ENCODE results near the gene ZC3HAV1L.
"Not testable (repeated sequence)": the region's sequence is repeated elsewhere in the genome, so short reads cannot be mapped to it uniquely, and the experiment has no call there.

ZC3HAV1L gene

GRCh38 chr7:139051655-139052054 lies 15.8 kb upstream of the ZC3HAV1L start:
- DNase-seq = no peak

GRCh38 chr7:139049936-139050335 lies 14.1 kb upstream of the ZC3HAV1L start:
- no peak for DNase-seq

DNA sequence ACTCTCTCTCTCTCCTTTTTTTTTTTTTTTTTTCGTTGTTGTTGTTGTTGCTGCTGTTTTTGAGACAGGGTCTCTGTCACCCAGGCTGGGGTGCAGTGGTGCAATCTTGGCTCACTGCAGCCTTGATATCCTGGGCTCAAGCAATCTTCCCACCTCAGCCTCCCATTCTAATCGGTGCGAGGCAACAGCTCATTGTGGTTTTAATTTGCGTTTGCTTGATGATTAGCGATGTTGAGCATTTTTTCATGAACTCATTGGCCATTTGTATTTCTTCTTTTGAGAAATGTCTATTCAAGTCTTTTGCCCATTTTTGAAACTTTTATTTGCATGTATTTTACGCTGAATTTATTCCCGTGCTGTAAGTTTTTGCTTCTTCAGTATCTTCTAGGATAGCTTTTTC lies 13.3 kb upstream of the ZC3HAV1L start:
- no peak for DNase-seq

DNA sequence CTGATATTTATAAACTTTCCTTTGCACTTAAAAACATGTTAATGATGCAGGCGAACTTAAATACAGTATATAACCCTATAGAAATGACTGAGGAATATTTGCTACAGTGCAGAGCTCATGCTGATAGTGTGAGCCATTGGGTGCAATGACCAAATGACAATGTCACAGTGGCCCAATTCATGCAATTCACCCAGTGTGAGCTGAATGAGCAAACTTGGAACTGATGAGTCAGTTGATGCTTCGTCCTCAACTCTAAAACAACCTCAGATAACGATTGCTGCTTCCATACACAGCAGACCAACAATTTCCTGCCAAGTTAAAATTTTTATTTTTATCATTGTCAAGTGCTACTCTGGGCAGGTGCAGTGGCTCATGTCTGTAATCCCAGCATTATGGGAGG lies 12.1 kb upstream of the ZC3HAV1L start:
- DNase-seq = peak; percentile 32

- DNase-seq = no peak
These were observed 10.3 kb upstream of the ZC3HAV1L start for GRCh38 chr7:139046143-139046542.

DNA sequence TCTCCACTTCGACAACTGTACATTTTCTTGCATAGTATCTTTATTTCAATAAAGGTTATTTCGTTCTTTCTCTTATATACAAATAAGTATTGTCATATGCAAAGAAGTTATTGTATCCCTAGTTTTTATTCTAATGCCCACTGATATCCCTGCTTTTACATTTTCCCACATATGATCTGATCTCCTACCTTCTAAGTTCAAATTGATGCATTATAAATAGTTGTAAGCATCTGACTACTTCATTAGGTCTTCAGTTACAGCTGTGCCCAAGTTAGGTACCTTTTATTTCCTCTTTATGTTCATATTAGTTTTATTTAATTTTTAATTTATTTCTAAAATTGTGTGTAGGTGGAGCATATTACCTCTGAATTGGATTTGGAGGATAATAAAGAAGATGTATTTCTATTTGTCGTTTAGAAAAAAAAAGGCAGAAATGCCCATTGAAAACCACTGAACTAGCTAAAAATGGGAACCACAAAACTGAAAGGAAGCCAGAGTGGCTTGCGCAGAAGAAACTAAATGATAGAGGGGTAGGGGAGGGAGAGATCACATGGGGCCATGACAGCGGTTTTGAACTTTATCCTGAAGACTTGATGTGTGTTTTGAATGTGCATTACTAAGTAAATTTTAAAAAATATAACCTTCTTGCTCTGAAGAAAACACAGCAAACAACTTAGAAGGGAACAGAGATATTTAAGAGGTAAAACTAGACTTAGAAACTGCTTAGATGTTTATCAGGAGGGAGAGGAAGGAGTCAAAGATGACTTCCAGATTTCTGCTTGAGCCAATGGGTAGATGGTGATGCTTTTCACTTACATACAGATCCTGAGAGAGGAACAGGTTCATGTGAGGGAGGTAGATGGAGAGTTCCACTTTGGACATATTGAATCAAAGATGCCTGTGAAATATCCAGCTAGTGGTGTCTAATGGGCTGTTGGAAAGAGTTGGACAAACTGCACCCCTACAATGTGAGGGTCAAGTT lies 9.3 kb upstream of the ZC3HAV1L start:
- DNase-seq = no peak

- DNase-seq = peak; percentile 78
These were observed 8.3 kb upstream of the ZC3HAV1L start for GRCh38 chr7:139043823-139044812.

GRCh38 chr7:139041378-139042085 lies 5.7 kb upstream of the ZC3HAV1L start:
- DNase-seq = no peak

- DNase-seq = no peak
These were observed 2.8 kb upstream of the ZC3HAV1L start for GRCh38 chr7:139038691-139039090.

- no peak for DNase-seq
These were observed 1.1 kb upstream of the ZC3HAV1L start for GRCh38 chr7:139036901-139037300.

DNA sequence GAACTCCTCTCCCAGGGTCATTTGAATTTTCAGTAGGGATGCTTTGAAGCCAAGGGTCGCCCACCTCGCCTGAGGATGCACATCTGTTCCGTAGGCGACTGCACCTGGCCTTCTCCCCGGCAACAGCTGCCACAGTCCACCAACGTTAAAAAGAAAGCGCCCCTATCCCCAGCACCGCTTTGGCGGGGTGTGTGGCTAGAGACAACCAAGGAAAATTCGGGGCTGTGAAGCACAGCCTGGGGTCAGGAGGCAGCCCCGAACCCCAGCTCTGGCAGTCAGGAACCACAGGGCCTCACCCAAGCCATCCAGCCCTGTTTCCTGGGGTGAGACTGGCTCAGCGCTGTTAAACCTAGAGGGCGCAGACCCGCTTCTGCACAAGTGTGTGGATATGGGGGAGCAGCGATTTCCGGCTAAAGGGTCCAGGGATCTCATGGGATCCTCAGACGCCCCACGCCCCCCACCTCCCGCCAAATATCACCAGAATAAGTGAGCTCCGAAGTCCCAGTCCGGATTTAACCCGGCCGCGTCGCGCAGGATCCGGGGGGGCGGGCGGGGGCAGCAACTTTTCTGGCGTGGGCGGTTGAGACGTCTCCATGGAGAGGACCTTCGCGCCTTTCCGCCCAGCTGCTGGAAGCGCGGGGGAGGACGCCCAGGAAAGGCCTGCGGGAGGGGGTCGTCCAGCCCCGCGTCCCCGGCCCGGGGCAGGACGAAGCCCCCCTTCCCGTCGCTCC lies 822 bp downstream of the ZC3HAV1L start:
- peak; percentile 67 for DNase-seq

GRCh38 chr7:139034336-139034735 lies 1.5 kb downstream of the ZC3HAV1L start:
- DNase-seq = no peak

DNA sequence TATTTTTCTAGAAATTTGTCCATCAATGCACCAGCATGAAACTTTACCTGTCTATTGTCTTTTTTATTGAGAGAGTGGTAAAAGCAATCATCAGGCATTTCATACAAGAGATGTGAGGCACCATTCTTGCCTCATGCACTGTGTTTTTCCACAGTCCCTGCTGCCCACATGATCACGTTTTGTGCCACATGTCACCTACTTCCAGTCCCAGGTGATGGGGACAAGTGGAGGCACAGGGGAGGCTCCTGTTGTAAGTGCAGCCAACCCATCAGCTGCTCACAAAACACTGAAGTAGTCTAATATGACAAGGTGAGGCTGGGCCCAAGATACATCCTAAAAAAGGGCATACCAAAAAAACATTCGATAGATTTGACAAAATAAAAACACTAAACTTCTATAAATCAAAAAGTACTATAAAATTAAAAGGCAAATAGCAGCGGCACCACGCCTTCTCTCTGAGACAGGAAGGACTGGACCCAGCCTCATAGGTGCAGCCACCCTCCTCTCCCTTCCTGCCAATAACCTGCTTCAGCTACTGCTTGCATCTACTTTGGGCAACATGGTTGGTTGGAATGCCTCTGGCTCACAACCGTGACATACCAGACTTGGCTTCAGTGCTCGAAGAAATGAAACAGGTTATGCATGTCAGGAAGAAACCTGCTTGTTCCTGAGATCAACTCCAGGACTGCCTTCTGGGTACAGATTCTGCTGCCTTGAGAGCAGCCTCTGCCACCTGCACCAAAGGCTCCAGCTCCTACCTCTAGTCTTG lies 2.3 kb downstream of the ZC3HAV1L start:
- DNase-seq = no peak

DNA sequence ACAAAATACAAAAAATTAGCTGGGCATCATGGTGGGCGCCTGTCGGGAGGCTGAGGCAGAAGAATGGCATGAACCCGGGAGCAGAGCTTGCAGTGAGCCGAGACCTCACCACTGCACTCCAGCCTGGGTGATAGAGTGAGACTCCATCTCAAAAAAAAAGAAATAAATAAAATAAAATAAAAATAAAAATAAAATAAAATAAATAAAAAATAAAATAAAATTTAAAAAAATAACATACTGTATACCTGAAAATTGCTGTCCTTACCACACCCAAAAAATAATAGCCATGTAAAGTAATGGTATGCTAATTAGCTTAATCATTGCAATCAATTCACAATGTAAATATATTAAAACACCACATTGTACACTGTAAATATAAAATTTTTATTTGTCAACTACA lies 3.4 kb downstream of the ZC3HAV1L start:
- no peak for DNase-seq

GRCh38 chr7:139029353-139029752 lies 6.5 kb downstream of the ZC3HAV1L start:
- DNase-seq = no peak

GRCh38 chr7:139026551-139026950 lies 9.3 kb downstream of the ZC3HAV1L start:
- DNase-seq = no peak

GRCh38 chr7:139025861-139026260 lies 10.0 kb downstream of the ZC3HAV1L start:
- not testable (repeated sequence) for DNase-seq

DNA sequence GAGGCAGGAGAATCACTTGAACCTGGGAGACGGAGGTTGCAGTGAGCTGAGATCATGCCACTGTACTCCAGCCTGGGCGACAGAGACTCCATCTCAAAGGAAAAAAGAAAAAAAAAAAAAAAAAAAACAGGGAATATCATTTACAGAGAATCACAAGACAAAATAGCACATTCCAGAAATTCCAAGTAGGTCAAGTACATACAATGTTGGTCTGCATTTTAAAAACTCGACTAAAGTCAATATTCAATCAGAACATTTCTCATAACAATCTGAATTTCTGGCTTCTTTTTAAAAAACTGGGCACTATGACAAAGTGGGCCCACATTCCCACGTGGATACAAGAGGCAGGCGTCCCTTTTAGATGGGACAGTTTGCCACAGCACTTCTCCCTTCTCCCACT lies 12.8 kb downstream of the ZC3HAV1L start:
- DNase-seq = no peak

DNA sequence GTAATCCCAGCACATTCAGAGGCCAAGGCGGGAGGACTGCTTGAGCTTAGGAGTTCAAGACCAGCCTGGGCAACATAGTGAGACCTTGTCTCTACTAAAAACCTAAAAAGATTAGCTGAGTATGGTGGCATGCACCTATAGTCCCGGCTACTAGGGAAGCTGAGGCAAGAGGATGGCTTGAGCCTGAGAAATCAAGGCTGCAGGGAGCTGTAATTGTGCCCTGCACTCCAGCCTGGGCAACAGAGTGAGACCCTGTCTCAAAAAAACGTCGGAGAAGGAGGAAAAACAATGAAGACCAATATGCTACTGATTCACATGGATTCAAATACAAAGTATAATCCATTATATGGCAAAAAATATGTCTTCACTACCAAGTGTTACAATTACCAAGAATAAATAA lies 13.6 kb downstream of the ZC3HAV1L start:
- DNase-seq = no peak

- DNase-seq = no peak
These were observed 16.9 kb downstream of the ZC3HAV1L start for GRCh38 chr7:139018910-139019309.

GRCh38 chr7:139016931-139017511 lies 18.8 kb downstream of the ZC3HAV1L start:
- DNase-seq = peak; percentile 71

Measured in stimulated activated CD4-positive, alpha-beta T cell treated with anti-CD3 and anti-CD28 coated beads, Interleukin-15, amount 100 ng/mL, for 24 hours (primary cell).